ENCODE data around the gene HSDL2.

DNA sequence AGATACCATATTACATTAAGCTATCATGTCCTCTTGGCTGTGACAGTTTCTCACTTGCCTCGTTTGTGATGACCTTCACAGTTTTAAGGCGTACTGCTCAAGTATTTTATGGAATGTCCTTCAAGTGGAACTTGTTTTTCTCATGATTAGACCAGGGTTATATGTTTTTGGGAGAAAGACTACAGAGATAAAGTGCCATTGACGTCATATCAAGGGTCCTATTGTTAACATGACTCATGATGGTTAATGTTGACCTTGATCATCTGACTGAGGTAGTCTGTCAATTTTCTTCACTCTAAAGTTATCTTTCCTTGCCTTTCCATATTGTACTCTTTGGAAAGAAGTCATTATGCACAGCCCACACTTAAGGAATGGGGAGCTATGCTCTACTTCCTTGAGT lies 28.7 kb upstream of the HSDL2 start:
- TF ChIP-seq EP300 (IDR thresholded peaks at IDR 0.05; ENCODE audit: borderline replicate concordance) (no peak), CREB1 (IDR thresholded peaks at IDR 0.05; ENCODE audit: low read depth) (no peak), TAF1 (IDR thresholded peaks at IDR 0.05; ENCODE audit: low read depth) (no peak), YY1 (IDR thresholded peaks at IDR 0.05; ENCODE audit: low read depth) (no peak), CEBPB (IDR thresholded peaks at IDR 0.05) (no peak), FOXM1 (IDR thresholded peaks at IDR 0.05; ENCODE audit: borderline replicate concordance, low read depth) (no peak), TCF12 (IDR thresholded peaks at IDR 0.05; ENCODE audit: low read depth) (no peak), TEAD4 (IDR thresholded peaks at IDR 0.05) (no peak), RAD21 (IDR thresholded peaks at IDR 0.05; ENCODE audit: low read depth) (no peak), NFIC (IDR thresholded peaks at IDR 0.05) (no peak)
- TF ChIP-seq, protein P1, sequence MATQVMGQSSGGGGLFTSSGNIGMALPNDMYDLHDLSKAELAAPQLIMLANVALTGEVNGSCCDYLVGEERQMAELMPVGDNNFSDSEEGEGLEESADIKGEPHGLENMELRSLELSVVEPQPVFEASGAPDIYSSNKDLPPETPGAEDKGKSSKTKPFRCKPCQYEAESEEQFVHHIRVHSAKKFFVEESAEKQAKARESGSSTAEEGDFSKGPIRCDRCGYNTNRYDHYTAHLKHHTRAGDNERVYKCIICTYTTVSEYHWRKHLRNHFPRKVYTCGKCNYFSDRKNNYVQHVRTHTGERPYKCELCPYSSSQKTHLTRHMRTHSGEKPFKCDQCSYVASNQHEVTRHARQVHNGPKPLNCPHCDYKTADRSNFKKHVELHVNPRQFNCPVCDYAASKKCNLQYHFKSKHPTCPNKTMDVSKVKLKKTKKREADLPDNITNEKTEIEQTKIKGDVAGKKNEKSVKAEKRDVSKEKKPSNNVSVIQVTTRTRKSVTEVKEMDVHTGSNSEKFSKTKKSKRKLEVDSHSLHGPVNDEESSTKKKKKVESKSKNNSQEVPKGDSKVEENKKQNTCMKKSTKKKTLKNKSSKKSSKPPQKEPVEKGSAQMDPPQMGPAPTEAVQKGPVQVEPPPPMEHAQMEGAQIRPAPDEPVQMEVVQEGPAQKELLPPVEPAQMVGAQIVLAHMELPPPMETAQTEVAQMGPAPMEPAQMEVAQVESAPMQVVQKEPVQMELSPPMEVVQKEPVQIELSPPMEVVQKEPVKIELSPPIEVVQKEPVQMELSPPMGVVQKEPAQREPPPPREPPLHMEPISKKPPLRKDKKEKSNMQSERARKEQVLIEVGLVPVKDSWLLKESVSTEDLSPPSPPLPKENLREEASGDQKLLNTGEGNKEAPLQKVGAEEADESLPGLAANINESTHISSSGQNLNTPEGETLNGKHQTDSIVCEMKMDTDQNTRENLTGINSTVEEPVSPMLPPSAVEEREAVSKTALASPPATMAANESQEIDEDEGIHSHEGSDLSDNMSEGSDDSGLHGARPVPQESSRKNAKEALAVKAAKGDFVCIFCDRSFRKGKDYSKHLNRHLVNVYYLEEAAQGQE (IDR thresholded peaks at IDR 0.05; ENCODE audit: low read depth) = no peak
